B cell (primary cell): Measurements from ENCODE around the gene FBLN5. TPM values are rescaled to one million over a fixed set of nuclear protein-coding genes. Genes with fewer than 3 reads are reported as not detected.

Experiments
- ATAC-seq: fragments of 200-7000 bp; cut with Tn5 transposase; one replicate; pipeline ENCODE4 v1.10.0; 2021; ENCODE audit warnings: low read depth, mild to moderate bottlenecking, moderate number of reproducible peaks, moderate library complexity
- CTCF ChIA-PET: fragments of 350-600 bp; sonication (Branson Sonifier 250); formaldehyde crosslinking; loops from one replicate; lab custom pipeline; 2021; ENCODE audit warnings: antibody characterized with exemption, inconsistent platforms; lab: Charles Lee
- POLR2A ChIA-PET: fragments of 350-600 bp; sonication (Branson Sonifier 250); formaldehyde crosslinking; loops from one replicate; lab custom pipeline; 2021; ENCODE audit warnings: antibody characterized with exemption; lab: Charles Lee
- DNase-seq: peaks from one replicate; pipeline ENCODE4 v3.0.0; 2013
- H2AFZ ChIP-seq: 2 replicates; pipeline ENCODE4 v1.6.1; 2012; ENCODE audit warnings: mild to moderate bottlenecking, low read depth, low read length; ENCODE audit not compliant: insufficient read depth, poor library complexity, severe bottlenecking
- H3K27ac ChIP-seq, 2 donors: 1 replicate in 1 of 2; 2 replicates in 1 of 2; pipeline ENCODE4 v1.5.1; 2012 to 2013; ENCODE audit warnings: low read length in 2 of 2, mild to moderate bottlenecking in 2 of 2, moderate library complexity in 1 of 2
- H3K27me3 ChIP-seq, 4 experiments: fragments of 200-600 bp in 1 of 4; sonication (generic) in 1 of 4; replicated peaks in 1 of 4; 1 replicate in 2 of 4; 2 replicates in 2 of 4; pipeline versions ENCODE4 v1.6.1 to v1.7.0; 2013 to 2016; ENCODE audit warnings: low read length in 3 of 4, mild to moderate bottlenecking in 2 of 4, mixed read lengths in 1 of 4, moderate library complexity in 1 of 4; ENCODE audit not compliant: insufficient read depth in 4 of 4, control insufficient read depth in 3 of 4; ENCODE audit errors: control extremely low read depth in 1 of 4
- H3K36me3 ChIP-seq, 2 experiments: replicated peaks in 1 of 2; 1 replicate in 1 of 2; 2 replicates in 1 of 2; pipeline versions ENCODE4 v1.6.1 to v1.7.1; 2013; ENCODE audit warnings: low read length in 1 of 2; ENCODE audit not compliant: insufficient read depth in 2 of 2, control insufficient read depth in 1 of 2; ENCODE audit errors: control extremely low read depth in 1 of 2, extremely low read depth in 1 of 2
- H3K4me1 ChIP-seq, 2 donors: fragments of 200-600 bp in 1 of 2; sonication (generic) in 1 of 2; 1 replicate in 1 of 2; 2 replicates in 1 of 2; pipeline versions ENCODE4 v1.5.1 to v1.6.1; 2013 to 2017; ENCODE audit warnings: low read length in 2 of 2; ENCODE audit not compliant: control insufficient read depth in 2 of 2, insufficient read depth in 2 of 2
- H3K4me2 ChIP-seq: replicated peaks from 2 replicates; pipeline ENCODE3; 2012; ENCODE audit warnings: mild to moderate bottlenecking, low read depth, low read length; ENCODE audit not compliant: poor library complexity, severe bottlenecking
- H3K4me3 ChIP-seq, 5 experiments: fragments of 200-600 bp in 1 of 5; sonication (generic) in 1 of 5; 1 replicate in 3 of 5; 2 replicates in 2 of 5; pipeline versions ENCODE4 v1.5.1 to v1.7.0; 2011 to 2016; ENCODE audit warnings: low read length in 4 of 5, mild to moderate bottlenecking in 4 of 5, low read depth in 2 of 5, control low read depth in 1 of 5, moderate library complexity in 1 of 5; ENCODE audit not compliant: insufficient read depth in 1 of 5; ENCODE audit errors: control extremely low read depth in 1 of 5, extremely low read depth in 1 of 5
- H3K79me2 ChIP-seq: fragments of 200-600 bp; sonication (generic); one replicate; pipeline ENCODE4 v1.6.0; 2016; ENCODE audit warnings: low read length; ENCODE audit not compliant: control insufficient read depth, insufficient read depth
- H3K9ac ChIP-seq: fragments of 200-600 bp; sonication (generic); 2 replicates; pipeline ENCODE4 v1.6.1; 2017; ENCODE audit warnings: mild to moderate bottlenecking, low read length, moderate library complexity
- H3K9me3 ChIP-seq, 3 donors: one replicate each; pipeline versions ENCODE4 v1.6.1 to v1.7.1; 2013; ENCODE audit warnings: low read length in 2 of 3; ENCODE audit not compliant: control insufficient read depth in 2 of 3, insufficient read depth in 1 of 3; ENCODE audit errors: control extremely low read depth in 1 of 3
- H4K20me1 ChIP-seq: 2 replicates; pipeline ENCODE4 v1.6.0; 2012; ENCODE audit warnings: mild to moderate bottlenecking, low read length; ENCODE audit not compliant: insufficient read depth, control insufficient read depth, poor library complexity, severe bottlenecking
- H3K27ac Mint-ChIP-seq: one replicate; pipeline ENCODE4 v1.8.0; 2021; ENCODE audit warnings: mixed read lengths
- H3K27me3 Mint-ChIP-seq: one replicate; pipeline ENCODE4 v1.8.0; 2021; ENCODE audit warnings: mixed read lengths
- H3K4me1 Mint-ChIP-seq: one replicate; pipeline ENCODE4 v1.8.0; 2021; ENCODE audit warnings: mixed read lengths
- H3K4me3 Mint-ChIP-seq: one replicate; pipeline ENCODE4 v1.8.0; 2021; ENCODE audit warnings: mixed read lengths
- H3K9me3 Mint-ChIP-seq: one replicate; pipeline ENCODE4 v1.8.0; 2022; ENCODE audit warnings: mixed read lengths; ENCODE audit not compliant: insufficient read depth
- EZH2 ChIP-seq: IDR thresholded peaks from 2 replicates; pipeline ENCODE4 v1.6.1; 2012; ENCODE audit warnings: borderline replicate concordance, low read depth, mild to moderate bottlenecking, moderate library complexity, low read length; ENCODE audit not compliant: insufficient read depth, poor library complexity, severe bottlenecking
- WGBS: methylation state at CpG from one replicate; pipeline ENCODE4 v1.1.5; 2013; ENCODE audit warnings: missing lambda C conversion rate; ENCODE audit not compliant: insufficient coverage; 5-methylcytosine and 5-hydroxymethylcytosine counted together
- intact Hi-C: fragments of 100-400 bp; cut with micrococcal nuclease; formaldehyde crosslinking; loops from one replicate; pipeline ENCODE4 v1.10.0; 2022
- polyA plus RNA-seq: library from polyadenylated mRNA; depleted of rRNA; stranded (reverse); fragments of >200 nt; gene quantifications from 2 replicates; pipeline ENCODE4 v1.2.3, GENCODE V29; 2012
- total RNA-seq, 2 donors: library from RNA; stranded (reverse); fragments of 120-200 nt in 1 of 2; gene quantifications; 1 replicate in 1 of 2; 2 replicates in 1 of 2; pipeline versions ENCODE4 v1.2.3 to v1.2.4, GENCODE V29; 2013 to 2022
- TF ChIP-seq, protein P1 (sequence below): fragments of 200-600 bp; IDR thresholded peaks from one replicate; pipeline ENCODE4 v1.8.0; 2022; ENCODE audit warnings: antibody characterized with exemption, mild to moderate bottlenecking

The FBLN5 gene
- total and polyA plus RNA-seq, 2 donors (not counting 1 experiment from before 2014, with no cell fraction given): 0.31 to 0.37 TPM

DNA sequence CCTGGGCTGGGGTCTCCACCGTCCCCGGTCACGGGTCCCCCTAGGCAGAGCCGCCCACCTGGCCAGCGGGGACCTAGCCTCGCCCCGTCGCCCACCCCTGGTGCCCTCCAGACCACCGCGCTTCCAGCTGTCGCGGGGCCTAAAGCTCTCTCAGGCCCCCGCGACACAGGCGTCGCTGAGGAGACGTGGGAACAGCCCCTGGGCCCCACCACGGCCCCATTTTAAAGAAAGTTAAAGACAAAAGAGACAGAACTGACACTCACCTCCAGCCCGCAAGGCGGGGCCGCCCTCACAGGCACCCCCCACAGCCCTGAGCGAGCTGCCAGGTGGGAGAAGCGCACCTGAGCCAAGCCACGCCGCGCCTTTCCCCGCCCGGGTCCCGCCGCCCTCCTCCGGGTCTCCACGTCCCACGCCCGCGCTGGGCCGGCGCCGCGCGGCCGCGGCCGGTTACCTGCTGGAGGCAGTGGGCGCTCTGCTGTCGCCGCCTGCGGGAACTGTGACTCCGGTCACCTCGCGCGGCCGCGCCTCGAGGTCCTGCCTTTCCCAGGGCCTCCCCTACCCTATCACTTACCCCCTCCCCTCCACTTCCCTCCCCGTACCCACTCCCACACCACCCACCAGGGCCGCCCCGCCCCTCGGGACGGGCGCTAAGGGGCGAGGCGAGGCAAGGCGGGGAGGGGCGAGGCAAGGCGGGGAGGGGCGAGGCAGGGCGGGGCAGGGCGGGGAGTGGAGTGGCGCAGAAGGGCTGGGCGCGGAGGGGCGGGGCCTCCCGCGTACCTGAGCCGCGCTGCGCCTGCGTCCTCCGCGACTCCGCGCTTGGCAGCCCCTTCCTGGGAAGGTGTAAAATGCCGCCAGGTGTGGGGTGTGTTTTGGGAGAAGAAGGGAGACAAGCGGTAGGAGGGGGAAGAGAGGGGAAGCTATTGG, 111.3 kb downstream of the FBLN5 start:
- DNase-seq (peak; percentile 91), ATAC-seq (peak; percentile 93)
- CTCF ChIA-PET: interaction anchor here (0.5 to 1.3 kb wide), 4 partner anchors 122 to 1354 kb away, joined by 3 to 4 read pairs (median 4); no protein-coding TSS in a partner anchor
- TF ChIP-seq, protein P1, sequence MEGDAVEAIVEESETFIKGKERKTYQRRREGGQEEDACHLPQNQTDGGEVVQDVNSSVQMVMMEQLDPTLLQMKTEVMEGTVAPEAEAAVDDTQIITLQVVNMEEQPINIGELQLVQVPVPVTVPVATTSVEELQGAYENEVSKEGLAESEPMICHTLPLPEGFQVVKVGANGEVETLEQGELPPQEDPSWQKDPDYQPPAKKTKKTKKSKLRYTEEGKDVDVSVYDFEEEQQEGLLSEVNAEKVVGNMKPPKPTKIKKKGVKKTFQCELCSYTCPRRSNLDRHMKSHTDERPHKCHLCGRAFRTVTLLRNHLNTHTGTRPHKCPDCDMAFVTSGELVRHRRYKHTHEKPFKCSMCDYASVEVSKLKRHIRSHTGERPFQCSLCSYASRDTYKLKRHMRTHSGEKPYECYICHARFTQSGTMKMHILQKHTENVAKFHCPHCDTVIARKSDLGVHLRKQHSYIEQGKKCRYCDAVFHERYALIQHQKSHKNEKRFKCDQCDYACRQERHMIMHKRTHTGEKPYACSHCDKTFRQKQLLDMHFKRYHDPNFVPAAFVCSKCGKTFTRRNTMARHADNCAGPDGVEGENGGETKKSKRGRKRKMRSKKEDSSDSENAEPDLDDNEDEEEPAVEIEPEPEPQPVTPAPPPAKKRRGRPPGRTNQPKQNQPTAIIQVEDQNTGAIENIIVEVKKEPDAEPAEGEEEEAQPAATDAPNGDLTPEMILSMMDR: peak; percentile 25
- TF ChIP-seq EZH2: no peak
- Mint-ChIP-seq H3K27me3 (peaks cover 12% of the 10 kb centered on the region), H3K9me3 (peaks cover 3% of the 10 kb centered on the region), H3K27ac (peak overlapping the region; percentile 77), H3K4me3 (peak overlapping the region; percentile 92), H3K4me1 (peaks cover 37% of the 10 kb centered on the region)
- intact Hi-C loops: loop anchor here (1.0 to 10.0 kb wide), 5 partner anchors 18 to 771 kb away; partner anchors contain the start of genes PPP4R3A and RPS6KA5
- Histone ChIP-seq H3K9me3 (peaks cover 6 to 7% (median 6%) of the 10 kb centered on the region in 3 donors), H3K27me3 (peaks cover 0 to 30% (median 3%) of the 10 kb centered on the region in 4 experiments), H4K20me1 (no peaks in the 10 kb centered on the region), H3K36me3 (no peaks in the 10 kb centered on the region), H3K4me2 (peak overlapping the region; percentile 92), H3K27ac (peak overlapping the region in 1 of 2 donors; percentile 45), H3K4me3 (peak overlapping the region; percentile 47 to 77 (median 58)), H2AFZ (peak overlapping the region; percentile 83), H3K9ac (peak overlapping the region; percentile 71), H3K79me2 (peaks cover 3% of the 10 kb centered on the region), H3K4me1 (peaks cover 30 to 35% of the 10 kb centered on the region in 2 donors)
- WGBS: 1% methylated on average over 74 of the region's 84 CpGs
- POLR2A ChIA-PET: interaction anchor here (0.9 kb wide), 1 partner anchor 12 kb away, joined by 3 read pairs; no protein-coding TSS in a partner anchor
